HCT116 (cell line): ENCODE data around the gene ABHD14A. TPM values are rescaled to one million over a fixed set of nuclear protein-coding genes. Genes with fewer than 3 reads are reported as not detected.

ENCODE experiments used
- ATAC-seq: fragments of 200-7000 bp; cut with Tn5 transposase; 2 replicates; pipeline ENCODE4 v1.9.1; 2020; ENCODE audit warnings: mild to moderate bottlenecking, moderate library complexity
- BruUV-seq: library from RNA; stranded (reverse); fragments of 400-500 nt; replicated peaks from 2 replicates; lab custom pipeline; 2021; lab: Mats Ljungman, UMichigan
- CTCF ChIA-PET: fragments of 300-600 bp; sonication (Branson Sonifier 250); formaldehyde crosslinking; loops from one replicate; lab custom pipeline; 2021; ENCODE audit warnings: antibody characterized with exemption; lab: Charles Lee
- POLR2A ChIA-PET: fragments of 300-600, 350-600 bp; sonication (Branson Sonifier 250); formaldehyde crosslinking; loops from one replicate; lab custom pipeline; 2021; ENCODE audit warnings: antibody characterized with exemption; lab: Charles Lee
- RAD21 ChIA-PET, 2 experiments: fragments of 300-600 bp; sonication (Branson Sonifier 250); formaldehyde crosslinking; loops; one replicate each; lab custom pipeline; 2023; ENCODE audit warnings: low total read pairs in 2 of 2; ENCODE audit not compliant: uncharacterized antibody in 2 of 2, unreplicated experiment in 2 of 2, low non-redundant PET in 1 of 2; lab: Charles Lee
- DNase-seq: peaks from one replicate; pipeline ENCODE4 v3.0.0-alpha.2; 2010; ENCODE audit warnings: low read depth, low spot score
- H2AFZ ChIP-seq: fragments of 200-600 bp; shearing (Covaris generic), sonication (generic); 2 replicates; pipeline ENCODE4 v1.6.1; 2017; ENCODE audit warnings: low read depth, mixed run types, mixed read lengths, antibody characterized with exemption, low read length; ENCODE audit not compliant: poor library complexity, severe bottlenecking
- H3K27ac ChIP-seq: 2 replicates; pipeline ENCODE4 v1.5.1; 2012; ENCODE audit warnings: low read depth, low read length
- H3K27me3 ChIP-seq: fragments of 200-600 bp; sonication (generic); 2 replicates; pipeline ENCODE4 v1.6.1; 2016; ENCODE audit warnings: mixed run types, low read length, mixed read lengths; ENCODE audit not compliant: insufficient read depth
- H3K36me3 ChIP-seq, 2 experiments: fragments of 200-500 bp in 1 of 2; fragments of 200-600 bp in 1 of 2; sonication (Bioruptor generic) in 1 of 2; sonication (generic) in 1 of 2; 2 replicates each; pipeline versions ENCODE4 v1.5.1 to v1.6.1; 2014 to 2016; ENCODE audit warnings: low read length in 2 of 2, inconsistent platforms in 1 of 2, mixed read lengths in 1 of 2, mixed run types in 1 of 2; ENCODE audit not compliant: insufficient read depth in 2 of 2, control insufficient read depth in 1 of 2
- H3K4me1 ChIP-seq, 2 experiments: fragments of 200-600 bp in 1 of 2; sonication (generic) in 1 of 2; 2 replicates each; pipeline versions ENCODE4 v1.5.1 to v1.6.1; 2012 to 2017; ENCODE audit warnings: low read length in 2 of 2, inconsistent platforms in 1 of 2, mild to moderate bottlenecking in 1 of 2, mixed read lengths in 1 of 2, mixed run types in 1 of 2, moderate library complexity in 1 of 2; ENCODE audit not compliant: insufficient read depth in 2 of 2, control insufficient read depth in 1 of 2
- H3K4me2 ChIP-seq: fragments of 200-600 bp; sonication (generic); 2 replicates; pipeline ENCODE4 v1.6.1; 2017; ENCODE audit warnings: mixed run types, low read length, mixed read lengths
- H3K4me3 ChIP-seq, 2 experiments: fragments of 200-600 bp in 1 of 2; sonication (generic) in 1 of 2; replicated peaks in 1 of 2; 2 replicates each; pipeline ENCODE4 v1.5.1; 2011 to 2016; ENCODE audit warnings: low read length in 2 of 2, control low read depth in 1 of 2, low read depth in 1 of 2, mild to moderate bottlenecking in 1 of 2, mixed read lengths in 1 of 2, mixed run types in 1 of 2
- H3K79me2 ChIP-seq: fragments of 200-600 bp; sonication (generic); 2 replicates; pipeline ENCODE4 v1.6.1; 2017; ENCODE audit warnings: mild to moderate bottlenecking, mixed run types, low read length, moderate library complexity, mixed read lengths; ENCODE audit not compliant: insufficient read depth
- H3K9ac ChIP-seq: fragments of 200-600 bp; sonication (generic); 2 replicates; pipeline ENCODE4 v1.6.1; 2016; ENCODE audit warnings: low read length, mixed read lengths
- H3K9me2 ChIP-seq: fragments of 200-600 bp; sonication (generic), shearing (Covaris generic); 2 replicates; pipeline ENCODE4 v1.6.1; 2017; ENCODE audit warnings: mixed run types, mild to moderate bottlenecking, moderate library complexity; ENCODE audit not compliant: insufficient read depth
- H3K9me3 ChIP-seq, 2 experiments: fragments of 200-500 bp in 1 of 2; fragments of 200-600 bp in 1 of 2; sonication (Bioruptor generic) in 1 of 2; sonication (generic) in 1 of 2; 2 replicates each; pipeline ENCODE4 v1.6.1; 2014 to 2017; ENCODE audit warnings: low read length in 2 of 2, mixed read lengths in 2 of 2, inconsistent platforms in 1 of 2, low read depth in 1 of 2, mild to moderate bottlenecking in 1 of 2, mixed run types in 1 of 2, moderate library complexity in 1 of 2; ENCODE audit not compliant: control insufficient read depth in 1 of 2, insufficient read depth in 1 of 2
- H4K20me1 ChIP-seq: fragments of 200-600 bp; sonication (generic), shearing (Covaris generic); 2 replicates; pipeline ENCODE4 v1.6.1; 2017; ENCODE audit warnings: mixed run types, mild to moderate bottlenecking, moderate library complexity; ENCODE audit not compliant: insufficient read depth
- CBX3 ChIP-seq: IDR thresholded peaks from 2 replicates; pipeline ENCODE4 v1.6.1; 2012; ENCODE audit warnings: low read depth
- CEBPB ChIP-seq: IDR thresholded peaks from 2 replicates; pipeline ENCODE4 v1.6.1; 2012; ENCODE audit warnings: low read depth
- EGR1 ChIP-seq: IDR thresholded peaks from 2 replicates; pipeline ENCODE4 v1.6.1; 2012; ENCODE audit warnings: low read depth
- ELF1 ChIP-seq: IDR thresholded peaks from 2 replicates; pipeline ENCODE4 v1.6.1; 2012; ENCODE audit warnings: low read depth, borderline replicate concordance
- EZH2 ChIP-seq: fragments of 200-600 bp; sonication (generic); IDR thresholded peaks from 2 replicates; pipeline ENCODE4 v1.6.1; 2017; ENCODE audit warnings: antibody characterized with exemption, mixed run types
- EZH2phosphoT487 ChIP-seq: fragments of 200-600 bp; IDR thresholded peaks from 2 replicates; pipeline ENCODE4 v1.6.1; 2018; ENCODE audit warnings: antibody characterized with exemption, borderline replicate concordance
- FOSL1 ChIP-seq: IDR thresholded peaks from 2 replicates; pipeline ENCODE4 v1.6.1; 2012; ENCODE audit warnings: low read depth
- JUND ChIP-seq: IDR thresholded peaks from 2 replicates; pipeline ENCODE4 v1.6.1; 2012
- POLR2A ChIP-seq: IDR thresholded peaks from 2 replicates; pipeline ENCODE4 v1.7.0; 2011; ENCODE audit warnings: borderline replicate concordance; ENCODE audit not compliant: insufficient read depth, insufficient read length; ENCODE audit errors: extremely low read depth
- RAD21 ChIP-seq: IDR thresholded peaks from 2 replicates; pipeline ENCODE4 v1.6.1; 2012; ENCODE audit warnings: low read depth, mild to moderate bottlenecking
- SP1 ChIP-seq: IDR thresholded peaks from 2 replicates; pipeline ENCODE4 v1.6.1; 2012; ENCODE audit warnings: low read depth
- TCF7L2 ChIP-seq: IDR thresholded peaks from 2 replicates; pipeline ENCODE4 v1.7.0; 2011; ENCODE audit warnings: borderline replicate concordance, inconsistent platforms; ENCODE audit not compliant: insufficient read depth, insufficient read length; ENCODE audit errors: extremely low read depth
- ZNF274 ChIP-seq: fragments of 200-500 bp; sonication (Bioruptor generic); IDR thresholded peaks from 2 replicates; pipeline ENCODE4 v1.6.1; 2014; ENCODE audit warnings: mild to moderate bottlenecking, low read depth, low read length, inconsistent platforms
- intact Hi-C: fragments of 100-400 bp; cut with micrococcal nuclease; formaldehyde crosslinking; loops from 2 replicates; pipeline ENCODE4 v1.10.0; 2022
- total RNA-seq: library from RNA; stranded (reverse); gene quantifications from one replicate; pipeline ENCODE4 v1.2.1, GENCODE V29; 2021; ENCODE audit not compliant: unreplicated experiment
- TF ChIP-seq, protein P1 (sequence below): IDR thresholded peaks from 2 replicates; pipeline ENCODE4 v1.6.1; 2012

The ABHD14A gene
- total RNA-seq, 1 experiment from 2014 or later = 11.6 TPM

DNA sequence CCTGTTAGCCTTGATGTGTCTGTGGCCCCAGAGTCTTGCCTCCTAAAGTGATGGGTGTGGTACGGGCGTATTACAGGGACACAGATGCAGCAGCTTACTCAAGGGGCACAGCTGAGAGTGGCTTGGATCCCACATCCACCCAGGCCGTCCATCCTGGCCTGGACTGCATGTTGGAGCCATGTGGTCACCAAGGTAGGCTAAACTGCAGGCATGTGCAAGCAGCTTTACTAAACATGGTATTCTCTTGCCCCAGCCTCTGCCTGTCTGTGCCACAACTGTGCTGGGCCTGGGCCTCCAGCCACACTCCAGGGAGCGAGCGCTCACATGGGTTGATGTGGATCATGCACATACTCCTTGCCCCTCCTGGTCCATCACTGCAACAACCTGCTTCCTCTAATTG is 25.7 kb upstream of the ABHD14A start:
- no peaks in the 10 kb centered on the region for H3K27me3 ChIP-seq
- H3K9me2 ChIP-seq = no peaks in the 10 kb centered on the region
- no peak overlapping the region for H2AFZ ChIP-seq
- H3K9me3 ChIP-seq = no peaks in the 10 kb centered on the region
- H3K9ac ChIP-seq = no peak overlapping the region
- CTCF ChIA-PET = no interaction called here
- H3K4me3 ChIP-seq = no peak overlapping the region
- H4K20me1 ChIP-seq = no peaks in the 10 kb centered on the region
- H3K4me2 ChIP-seq = no peak overlapping the region
- RAD21 ChIA-PET = no interaction called here
- H3K27ac ChIP-seq = no peak overlapping the region
- ATAC-seq (no peak), DNase-seq (no peak)
- POLR2A ChIA-PET = no interaction called here
- TF ChIP-seq JUND = no peak
- H3K79me2 ChIP-seq = no peaks in the 10 kb centered on the region
- intact Hi-C loops = no loop called here
- no peaks in the 10 kb centered on the region for H3K36me3 ChIP-seq
- no TSS peak for BruUV-seq
- H3K4me1 ChIP-seq = no peaks in the 10 kb centered on the region

DNA sequence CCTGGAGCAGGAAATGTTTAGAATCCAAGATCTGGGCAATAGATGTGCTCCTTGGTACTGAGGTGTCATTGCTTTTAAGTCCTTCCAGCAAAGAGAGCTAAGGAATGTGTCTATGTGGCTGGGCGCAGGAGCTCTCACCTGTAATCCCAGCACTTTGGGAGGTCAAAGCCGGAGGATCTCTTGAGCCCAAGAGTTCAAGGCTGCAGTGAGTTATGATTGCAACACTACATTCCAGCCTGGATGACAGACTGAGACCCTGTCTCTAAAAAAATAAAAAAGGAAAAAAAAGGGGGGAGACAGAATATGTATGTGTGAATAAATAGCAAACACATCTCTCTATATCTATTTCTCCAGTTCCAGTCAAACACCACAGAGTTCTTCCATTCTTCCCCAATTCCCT is 24.0 kb upstream of the ABHD14A start:
- CTCF ChIA-PET = interaction anchor here (2.2 kb wide), 1 partner anchor 22 kb away, joined by 8 read pairs; the partner anchor contains the start of gene ABHD14B

More for the DNA sequence above, 24.0 kb upstream of the ABHD14A start:
- BruUV-seq = no TSS peak
- DNase-seq (no peak), ATAC-seq (no peak)
- H3K79me2 ChIP-seq = no peaks in the 10 kb centered on the region
- ChIA-PET RAD21 (no interaction called here), POLR2A (no interaction called here)
- H3K27ac ChIP-seq = no peak overlapping the region
- TF ChIP-seq, protein P1, sequence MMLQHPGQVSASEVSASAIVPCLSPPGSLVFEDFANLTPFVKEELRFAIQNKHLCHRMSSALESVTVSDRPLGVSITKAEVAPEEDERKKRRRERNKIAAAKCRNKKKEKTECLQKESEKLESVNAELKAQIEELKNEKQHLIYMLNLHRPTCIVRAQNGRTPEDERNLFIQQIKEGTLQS = no peak
- TF ChIP-seq JUND = no peak
- TF ChIP-seq RAD21 = no peak
- no peak for TF ChIP-seq ZNF274
- TF ChIP-seq SP1 = no peak
- no peak for TF ChIP-seq EGR1
- TF ChIP-seq TCF7L2 = no peak
- TF ChIP-seq FOSL1 = no peak
- TF ChIP-seq ELF1 = no peak
- no peak for TF ChIP-seq POLR2A
- TF ChIP-seq EZH2 = no peak
- TF ChIP-seq CEBPB = no peak
- no peak for TF ChIP-seq EZH2phosphoT487
- TF ChIP-seq CBX3 = no peak
- no peaks in the 10 kb centered on the region for H3K9me2 ChIP-seq
- H3K4me2 ChIP-seq = no peak overlapping the region
- H3K36me3 ChIP-seq = no peaks in the 10 kb centered on the region
- no peak overlapping the region for H2AFZ ChIP-seq
- no peak overlapping the region for H3K4me3 ChIP-seq
- H3K9ac ChIP-seq = no peak overlapping the region
- intact Hi-C loops = no loop called here
- H3K9me3 ChIP-seq = no peaks in the 10 kb centered on the region
- no peaks in the 10 kb centered on the region for H3K4me1 ChIP-seq
- no peaks in the 10 kb centered on the region for H3K27me3 ChIP-seq
- H4K20me1 ChIP-seq = no peaks in the 10 kb centered on the region
